ENCODE measurements around the gene GNPDA2.

Gene GNPDA2

GRCh38 chr4:44679060-44679459, 47.3 kb downstream of the GNPDA2 start:
- Histone ChIP-seq H3K36me3 (ENCODE audit: control insufficient read depth, low read length) (peaks cover 34% of the 10 kb centered on the region), H3K9me2 (replicated peaks; ENCODE audit: control insufficient read depth, low read length) (no peaks in the 10 kb centered on the region), H4K20me1 (ENCODE audit: control insufficient read depth, insufficient read depth, low read depth, low read length) (no peaks in the 10 kb centered on the region), H3K27ac (ENCODE audit: low read depth, low read length) (peak overlapping the region; percentile 50), H3K4me2 (ENCODE audit: low read length) (peak overlapping the region; percentile 90), H3K4me3 (ENCODE audit: low read length) (peak overlapping the region; percentile 93), H3K79me2 (ENCODE audit: control insufficient read depth, low read length) (peaks cover 47% of the 10 kb centered on the region), H3K27me3 (ENCODE audit: control insufficient read depth, low read length) (no peaks in the 10 kb centered on the region), H3K9me3 (ENCODE audit: control insufficient read depth, insufficient read depth, low read length) (no peaks in the 10 kb centered on the region), H3K4me1 (ENCODE audit: control insufficient read depth, low read length) (peaks cover 23% of the 10 kb centered on the region), H3F3A (ENCODE audit: control insufficient read depth, insufficient read depth) (no peaks in the 10 kb centered on the region)
- TF ChIP-seq EZH2phosphoT487 (IDR thresholded peaks at IDR 0.05; ENCODE audit: borderline replicate concordance, low read length) (no peak), CTCF (IDR thresholded peaks at IDR 0.05; ENCODE audit: low read depth, low read length, poor library complexity, severe bottlenecking) (no peak)

- Histone ChIP-seq H3K4me2 (ENCODE audit: low read length) (peak within 1 kb of the TSS; percentile 90), H3F3A (ENCODE audit: control insufficient read depth, insufficient read depth) (no peaks in the 10 kb centered on the region), H3K4me1 (ENCODE audit: control insufficient read depth, low read length) (peaks cover 23% of the 10 kb centered on the region), H3K4me3 (ENCODE audit: low read length) (peak within 1 kb of the TSS; percentile 93), H3K36me3 (ENCODE audit: control insufficient read depth, low read length) (peaks cover 29% of the 10 kb centered on the region), H3K27ac (ENCODE audit: low read depth, low read length) (peak within 1 kb of the TSS; percentile 50), H3K79me2 (ENCODE audit: control insufficient read depth, low read length) (peaks cover 47% of the 10 kb centered on the region), H4K20me1 (ENCODE audit: control insufficient read depth, insufficient read depth, low read depth, low read length) (no peaks in the 10 kb centered on the region), H3K27me3 (ENCODE audit: control insufficient read depth, low read length) (no peaks in the 10 kb centered on the region), H3K9me3 (ENCODE audit: control insufficient read depth, insufficient read depth, low read length) (no peaks in the 10 kb centered on the region), H3K9me2 (replicated peaks; ENCODE audit: control insufficient read depth, low read length) (no peaks in the 10 kb centered on the region)
- no peak for TF ChIP-seq CTCF (IDR thresholded peaks at IDR 0.05; ENCODE audit: low read depth, low read length, poor library complexity, severe bottlenecking)
Measured at GRCh38 chr4:44678094-44679041, 48.0 kb downstream of the GNPDA2 start, which contains the start of gene GUF1. TSS of gene GUF1 (plus strand) at chr4:44678420. CDS start at chr4:44678623, 203 bp downstream.

GRCh38 chr4:44675366-44675765, 51.0 kb downstream of the GNPDA2 start:
- Histone ChIP-seq H3K9me3 (ENCODE audit: control insufficient read depth, insufficient read depth, low read length) (no peaks in the 10 kb centered on the region), H3K36me3 (ENCODE audit: control insufficient read depth, low read length) (peaks cover 5% of the 10 kb centered on the region; the same call in 1 of the 2 replicates), H4K20me1 (ENCODE audit: control insufficient read depth, insufficient read depth, low read depth, low read length) (no peaks in the 10 kb centered on the region), H3K9me2 (replicated peaks; ENCODE audit: control insufficient read depth, low read length) (no peaks in the 10 kb centered on the region), H3K4me2 (ENCODE audit: low read length) (no peak overlapping the region), H3F3A (ENCODE audit: control insufficient read depth, insufficient read depth) (no peaks in the 10 kb centered on the region), H3K4me3 (ENCODE audit: low read length) (no peak overlapping the region), H3K79me2 (ENCODE audit: control insufficient read depth, low read length) (peaks cover 26% of the 10 kb centered on the region), H3K27ac (ENCODE audit: low read depth, low read length) (no peak overlapping the region), H3K27me3 (ENCODE audit: control insufficient read depth, low read length) (peaks cover 5% of the 10 kb centered on the region), H3K4me1 (ENCODE audit: control insufficient read depth, low read length) (peaks cover 17% of the 10 kb centered on the region)
- no peak for TF ChIP-seq EZH2phosphoT487 (IDR thresholded peaks at IDR 0.05; ENCODE audit: borderline replicate concordance, low read length)

- Histone ChIP-seq H3K9me2 (replicated peaks; ENCODE audit: control insufficient read depth, low read length) (no peaks in the 10 kb centered on the region), H3K9me3 (ENCODE audit: control insufficient read depth, insufficient read depth, low read length) (no peaks in the 10 kb centered on the region), H3K27me3 (ENCODE audit: control insufficient read depth, low read length) (peaks cover 5% of the 10 kb centered on the region), H3F3A (ENCODE audit: control insufficient read depth, insufficient read depth) (no peaks in the 10 kb centered on the region), H4K20me1 (ENCODE audit: control insufficient read depth, insufficient read depth, low read depth, low read length) (no peaks in the 10 kb centered on the region), H3K36me3 (ENCODE audit: control insufficient read depth, low read length) (peaks cover 5% of the 10 kb centered on the region; the same call in 1 of the 2 replicates), H3K4me1 (ENCODE audit: control insufficient read depth, low read length) (peaks cover 8% of the 10 kb centered on the region), H3K4me2 (ENCODE audit: low read length) (no peak overlapping the region), H3K79me2 (ENCODE audit: control insufficient read depth, low read length) (peaks cover 17% of the 10 kb centered on the region), H3K4me3 (ENCODE audit: low read length) (no peak overlapping the region), H3K27ac (ENCODE audit: low read depth, low read length) (no peak overlapping the region)
- no peak for TF ChIP-seq CTCF (IDR thresholded peaks at IDR 0.05; ENCODE audit: low read depth, low read length, poor library complexity, severe bottlenecking)
- no peak for TF ChIP-seq EZH2phosphoT487 (IDR thresholded peaks at IDR 0.05; ENCODE audit: borderline replicate concordance, low read length)
Measured at GRCh38 chr4:44674471-44674870, 51.9 kb downstream of the GNPDA2 start.
